Measurements from ENCODE around the gene OGDHL. TPM values are rescaled to one million over a fixed set of nuclear protein-coding genes. Genes with fewer than 3 reads are reported as not detected.

The OGDHL gene
- total and polyA plus RNA-seq, 2 of the 13 experiments (the other 11 are each of a cell fraction or from before 2014, with no cell fraction given) = 3.0 to 9.8 TPM

GRCh38 chr10:49761789-49762565, at the start of gene OGDHL (continued):
- peak; percentile 70; the same call in 1 of the 2 replicates for TF ChIP-seq ZNF674 (CRISPR knock-in tag; IDR thresholded peaks at IDR 0.05; ENCODE audit: low read depth)
- peak; percentile 96 for TF ChIP-seq ZNF720 (CRISPR knock-in tag; IDR thresholded peaks at IDR 0.05)
- TF ChIP-seq MYC (CRISPR knock-in tag; IDR thresholded peaks at IDR 0.05; ENCODE audit: borderline replicate concordance) = peak; percentile 69; the same call in 1 of the 2 replicates
- TF ChIP-seq KLF15 (CRISPR knock-in tag; IDR thresholded peaks at IDR 0.05; ENCODE audit: borderline replicate concordance) = peak; percentile 97
- peak; percentile 99 for TF ChIP-seq ZSCAN9 (CRISPR knock-in tag; IDR thresholded peaks at IDR 0.05; ENCODE audit: borderline replicate concordance)
- peak; percentile 93 for TF ChIP-seq POGK (CRISPR knock-in tag; conservative IDR thresholded peaks at IDR 0.05)
- TF ChIP-seq RCOR2 (CRISPR knock-in tag; IDR thresholded peaks at IDR 0.05) = no peak
- TF ChIP-seq NFRKB (IDR thresholded peaks at IDR 0.05) = no peak
- peak; percentile 99 for TF ChIP-seq MIER2 (CRISPR knock-in tag; IDR thresholded peaks at IDR 0.05)
- 0 out of 2 replicates have a peak, but pooled peaks have one; percentile 37 for TF ChIP-seq ZKSCAN8 (CRISPR knock-in tag; IDR thresholded peaks at IDR 0.05; ENCODE audit: borderline replicate concordance)
- TF ChIP-seq ZNF589 (CRISPR knock-in tag; conservative IDR thresholded peaks at IDR 0.05) = peak; percentile 99
- no peak for TF ChIP-seq TFAP4 (IDR thresholded peaks at IDR 0.05; ENCODE audit: borderline replicate concordance, low read depth)
- TF ChIP-seq YEATS4 (CRISPR knock-in tag; IDR thresholded peaks at IDR 0.05; ENCODE audit: borderline replicate concordance) = no peak; the same call in 1 of the 2 replicates
- TF ChIP-seq ZNF800 (CRISPR knock-in tag; IDR thresholded peaks at IDR 0.05) = peak; percentile 78; the same call in 1 of the 2 replicates
- peak; percentile 98 for TF ChIP-seq HOXA5 (CRISPR knock-in tag; IDR thresholded peaks at IDR 0.05)
- 0 out of 2 replicates have a peak, but pooled peaks have one; percentile 67 for TF ChIP-seq IRF1 (CRISPR knock-in tag; IDR thresholded peaks at IDR 0.05; ENCODE audit: low read depth)
- peak; percentile 99 for TF ChIP-seq ZIK1 (CRISPR knock-in tag; IDR thresholded peaks at IDR 0.05; ENCODE audit: borderline replicate concordance, low read depth)
- TF ChIP-seq ZNF878 (CRISPR knock-in tag; IDR thresholded peaks at IDR 0.05) = 0 out of 2 replicates have a peak, but pooled peaks have one; percentile 53
- no peak for TF ChIP-seq ZNF275 (CRISPR knock-in tag; IDR thresholded peaks at IDR 0.05; ENCODE audit: borderline replicate concordance)
- peak; percentile 69; the same call in 1 of the 2 replicates for TF ChIP-seq SMYD3 (CRISPR knock-in tag; IDR thresholded peaks at IDR 0.05)
- TF ChIP-seq GPN1 (CRISPR knock-in tag; IDR thresholded peaks at IDR 0.05; ENCODE audit: borderline replicate concordance) = peak; percentile 98
- TF ChIP-seq SNAPC2 (CRISPR knock-in tag; IDR thresholded peaks at IDR 0.05) = peak; percentile 70; the same call in 1 of the 2 replicates
